Spinal cord (tissue), 10 donors: ENCODE results near the gene FXR2. TPM values are rescaled to one million over a fixed set of nuclear protein-coding genes. Genes with fewer than 3 reads are reported as not detected.

ENCODE experiments used
- DNase-seq, 6 donors: peaks; one replicate each; pipeline versions ENCODE4 v3.0.0 to v3.0.0-alpha.2; 2013 to 2015; ENCODE audit warnings: low spot score in 6 of 6, low read depth in 4 of 6
- H3K27ac ChIP-seq: one replicate; pipeline ENCODE4 v1.5.1; 2013; ENCODE audit warnings: low read depth, low read length, control low read depth
- H3K27me3 ChIP-seq: one replicate; pipeline ENCODE4 v1.6.1; 2013; ENCODE audit warnings: low read length; ENCODE audit not compliant: control insufficient read depth, insufficient read depth
- H3K36me3 ChIP-seq: one replicate; pipeline ENCODE4 v1.6.1; 2013; ENCODE audit warnings: low read length; ENCODE audit not compliant: control insufficient read depth, insufficient read depth
- H3K4me1 ChIP-seq: one replicate; pipeline ENCODE4 v1.6.1; 2013; ENCODE audit warnings: low read length; ENCODE audit not compliant: control insufficient read depth, insufficient read depth
- H3K4me3 ChIP-seq: one replicate; pipeline ENCODE4 v1.5.1; 2013; ENCODE audit warnings: low read depth, low read length, control low read depth
- H3K9me3 ChIP-seq: one replicate; pipeline ENCODE4 v1.6.1; 2013; ENCODE audit warnings: low read length; ENCODE audit not compliant: control insufficient read depth, insufficient read depth
- WGBS: methylation state at CpG from one replicate; pipeline ENCODE4 v1.1.5; 2013; ENCODE audit warnings: missing lambda C conversion rate; ENCODE audit not compliant: insufficient coverage; 5-methylcytosine and 5-hydroxymethylcytosine counted together
- polyA plus RNA-seq, 2 donors: library from polyadenylated mRNA; unstranded; fragments of 120-200 nt; gene quantifications; one replicate each; pipeline ENCODE4 v1.2.1, GENCODE V29; 2013; ENCODE audit not compliant: insufficient read length in 2 of 2
- total RNA-seq, 2 donors: library from RNA; depleted of rRNA in 1 of 2; stranded (reverse); fragments of 120-200 nt in 1 of 2; fragments of >200 nt in 1 of 2; gene quantifications; one replicate each; pipeline versions ENCODE4 v1.2.3 to v1.2.4, GENCODE V29; 2013 to 2014
- donor health status: healthy.

FXR2 gene
- total and polyA plus RNA-seq, 4 donors, result 35.4 to 66.8 (median 56.7) TPM

GRCh38 chr17:7582396-7583252 is 32.1 kb downstream of the FXR2 start:
- 85% methylated on average over 33 of the region's 36 CpGs for WGBS
- H3K36me3 ChIP-seq, result peaks cover 80% of the 10 kb centered on the region

DNA sequence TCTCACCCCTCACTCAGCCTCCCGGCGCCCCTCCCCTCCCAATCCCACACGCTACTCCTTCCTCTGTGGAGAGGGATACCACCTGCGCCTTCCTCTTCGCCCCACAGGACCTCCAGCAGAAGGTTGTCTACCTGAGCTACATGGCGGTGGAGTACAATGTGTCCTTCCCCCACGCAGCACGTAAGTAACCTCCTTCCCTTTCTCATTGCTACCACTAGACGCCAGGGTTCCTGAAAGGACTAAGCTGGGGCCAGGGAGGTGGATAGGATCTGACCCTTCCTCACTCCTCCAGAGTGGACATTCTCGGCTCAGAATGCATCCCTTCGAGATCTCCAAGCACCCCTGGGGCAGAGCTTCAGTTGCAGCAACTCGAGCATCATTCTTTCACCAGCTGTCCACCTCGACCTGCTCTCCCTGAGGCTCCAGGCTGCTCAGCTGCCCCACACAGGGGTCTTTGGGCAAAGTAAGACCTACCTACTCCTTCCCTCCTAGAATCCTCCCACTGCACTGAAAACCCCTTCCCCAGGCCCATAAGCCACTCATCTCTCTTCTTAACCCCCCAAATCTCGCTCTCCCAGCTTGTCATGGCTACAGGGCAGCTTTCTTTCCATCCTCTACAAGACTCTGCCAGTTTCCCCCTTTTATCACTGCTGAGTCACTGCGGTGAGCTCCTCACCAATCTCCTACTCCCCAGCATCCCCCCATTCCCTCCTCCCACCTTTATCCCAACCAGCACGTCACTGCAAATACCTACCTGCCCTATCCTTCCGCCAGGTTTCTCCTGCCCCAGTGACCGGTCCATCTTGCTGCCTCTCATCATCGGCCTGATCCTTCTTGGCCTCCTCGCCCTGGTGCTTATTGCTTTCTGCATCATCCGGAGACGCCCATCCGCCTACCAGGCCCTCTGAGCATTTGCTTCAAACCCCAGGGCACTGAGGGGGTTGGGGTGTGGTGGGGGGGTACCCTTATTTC is 33.8 kb downstream of the FXR2 start:
- Histone ChIP-seq H3K36me3 (peaks cover 80% of the 10 kb centered on the region), H3K27ac (no peak overlapping the region), H3K9me3 (no peaks in the 10 kb centered on the region), H3K27me3 (no peaks in the 10 kb centered on the region), H3K4me3 (no peak overlapping the region), H3K4me1 (peaks cover 65% of the 10 kb centered on the region)
- DNase-seq, result no peak
- 82% methylated on average over 17 of the region's 23 CpGs for WGBS

More at GRCh38 chr17:7582396-7583252, 32.1 kb downstream of the FXR2 start:
- H3K4me3 ChIP-seq, result peak overlapping the region; percentile 94
- no peak for DNase-seq
- no peaks in the 10 kb centered on the region for H3K27me3 ChIP-seq
- no peaks in the 10 kb centered on the region for H3K9me3 ChIP-seq
- H3K4me1 ChIP-seq, result peaks cover 62% of the 10 kb centered on the region
- H3K27ac ChIP-seq, result peak overlapping the region; percentile 99

DNA sequence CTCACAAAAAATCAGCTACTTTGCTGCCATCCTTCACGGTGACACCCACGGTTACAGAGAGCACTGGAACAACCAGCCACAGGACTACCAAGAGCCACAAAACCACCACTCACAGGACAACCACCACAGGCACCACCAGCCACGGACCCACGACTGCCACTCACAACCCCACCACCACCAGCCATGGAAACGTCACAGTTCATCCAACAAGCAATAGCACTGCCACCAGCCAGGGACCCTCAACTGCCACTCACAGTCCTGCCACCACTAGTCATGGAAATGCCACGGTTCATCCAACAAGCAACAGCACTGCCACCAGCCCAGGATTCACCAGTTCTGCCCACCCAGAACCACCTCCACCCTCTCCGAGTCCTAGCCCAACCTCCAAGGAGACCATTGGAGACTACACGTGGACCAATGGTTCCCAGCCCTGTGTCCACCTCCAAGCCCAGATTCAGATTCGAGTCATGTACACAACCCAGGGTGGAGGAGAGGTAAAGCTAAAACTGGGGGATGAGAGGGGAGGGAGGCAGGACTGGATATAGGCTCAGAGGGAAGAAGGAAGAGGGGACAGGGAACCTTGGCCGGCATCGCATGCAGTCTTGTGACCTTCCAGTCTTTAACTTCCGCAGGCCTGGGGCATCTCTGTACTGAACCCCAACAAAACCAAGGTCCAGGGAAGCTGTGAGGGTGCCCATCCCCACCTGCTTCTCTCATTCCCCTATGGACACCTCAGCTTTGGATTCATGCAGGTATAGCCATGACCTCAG is 34.7 kb downstream of the FXR2 start:
- H3K36me3 ChIP-seq, result peaks cover 80% of the 10 kb centered on the region
- H3K4me3 ChIP-seq, result no peak overlapping the region
- no peaks in the 10 kb centered on the region for H3K9me3 ChIP-seq
- H3K27me3 ChIP-seq, result no peaks in the 10 kb centered on the region
- no peak for DNase-seq
- H3K4me1 ChIP-seq, result peaks cover 58% of the 10 kb centered on the region
- 85% methylated on average over 11 of the region's 12 CpGs for WGBS
- H3K27ac ChIP-seq, result peak overlapping the region; percentile 57

- WGBS, result 33% methylated on average over 6 of the region's 7 CpGs
- peaks cover 56% of the 10 kb centered on the region for H3K4me1 ChIP-seq
- H3K27ac ChIP-seq, result peak within 1 kb of the TSS; percentile 57
- no peaks in the 10 kb centered on the region for H3K9me3 ChIP-seq
- no peaks in the 10 kb centered on the region for H3K27me3 ChIP-seq
- DNase-seq, result peak in 1 of 6 donors; percentile 43
- H3K36me3 ChIP-seq, result peaks cover 88% of the 10 kb centered on the region
- H3K4me3 ChIP-seq, result no peak within 1 kb of the TSS
Observed at GRCh38 chr17:7579001-7579833, 35.5 kb downstream of the FXR2 start, which contains the start of gene CD68. CD68 (plus strand) TSS chr17:7579638; CDS start chr17:7579678, 40 bp downstream.

GRCh38 chr17:7577327-7578199 is 37.1 kb downstream of the FXR2 start:
- H3K4me3 ChIP-seq, result no peak overlapping the region
- peaks cover 50% of the 10 kb centered on the region for H3K4me1 ChIP-seq
- 79% methylated on average over 11 of the region's 17 CpGs for WGBS
- H3K36me3 ChIP-seq, result peaks cover 89% of the 10 kb centered on the region
- H3K9me3 ChIP-seq, result no peaks in the 10 kb centered on the region
- no peaks in the 10 kb centered on the region for H3K27me3 ChIP-seq
- H3K27ac ChIP-seq, result no peak overlapping the region
- DNase-seq, result no peak

- H3K36me3 ChIP-seq, result peaks cover 80% of the 10 kb centered on the region
- no peak overlapping the region for H3K27ac ChIP-seq
- no peak for DNase-seq
- H3K4me1 ChIP-seq, result peaks cover 46% of the 10 kb centered on the region
- H3K4me3 ChIP-seq, result no peak overlapping the region
- 89% methylated on average over 14 of the region's 14 CpGs for WGBS
- H3K27me3 ChIP-seq, result no peaks in the 10 kb centered on the region
- no peaks in the 10 kb centered on the region for H3K9me3 ChIP-seq
Observed at GRCh38 chr17:7576432-7576937, 38.2 kb downstream of the FXR2 start.

- WGBS, result 88% methylated on average over 5 of the region's 7 CpGs
- H3K9me3 ChIP-seq, result no peaks in the 10 kb centered on the region
- H3K27me3 ChIP-seq, result no peaks in the 10 kb centered on the region
- peaks cover 43% of the 10 kb centered on the region for H3K4me1 ChIP-seq
- H3K27ac ChIP-seq, result no peak overlapping the region
- no peak for DNase-seq
- no peak overlapping the region for H3K4me3 ChIP-seq
- H3K36me3 ChIP-seq, result peaks cover 78% of the 10 kb centered on the region
Observed at GRCh38 chr17:7575959-7576358, 38.7 kb downstream of the FXR2 start.

GRCh38 chr17:7575481-7575883 is 39.2 kb downstream of the FXR2 start:
- Histone ChIP-seq H3K27ac (no peak overlapping the region), H3K4me1 (peaks cover 38% of the 10 kb centered on the region), H3K4me3 (no peak overlapping the region)

More at GRCh38 chr17:7575481-7575883, 39.2 kb downstream of the FXR2 start:
- WGBS, result 88% methylated on average over 1 of the region's 1 CpG
- peaks cover 78% of the 10 kb centered on the region for H3K36me3 ChIP-seq
- no peaks in the 10 kb centered on the region for H3K9me3 ChIP-seq
- no peak for DNase-seq
- H3K27me3 ChIP-seq, result no peaks in the 10 kb centered on the region
